Stomach (tissue), 4 donors: ENCODE data around the gene PTPRD.

Source experiments
- CTCF ChIP-seq, 7 experiments: fragments of 450-650 bp in 4 of 7; fragments of 200-600 bp in 3 of 7; sonication (generic) in 3 of 7; IDR thresholded peaks; one replicate each; pipeline ENCODE4 v1.5.1; 2016 to 2019; ENCODE audit warnings: antibody characterized with exemption in 7 of 7, control low read depth in 2 of 7, mild to moderate bottlenecking in 1 of 7
- POLR2A ChIP-seq, 4 donors: fragments of 450-650 bp; IDR thresholded peaks; one replicate each; pipeline ENCODE4 v1.6.1; 2016; ENCODE audit warnings: antibody characterized with exemption in 4 of 4, control low read depth in 2 of 4, mild to moderate bottlenecking in 1 of 4, moderate library complexity in 1 of 4

- no peak for TF ChIP-seq CTCF (IDR thresholded peaks at IDR 0.05)
- TF ChIP-seq POLR2A (IDR thresholded peaks at IDR 0.05): no peak
Observed at GRCh38 chr9:8772302-8772701, 1840.5 kb downstream of the PTPRD start.
